Uterus (tissue), 4 donors: ENCODE results near the gene RAB11FIP3. TPM values are rescaled to one million over a fixed set of nuclear protein-coding genes. Genes with fewer than 3 reads are reported as not detected.
A peak's percentile ranks its signal among the peaks of the same experiment; 100 is the strongest.

ENCODE experiments used
- DNase-seq, 2 donors: peaks; one replicate each; pipeline ENCODE4 v3.0.0-alpha.2; 2019 to 2020
- H3K27ac ChIP-seq, 2 donors: fragments of 200-600 bp; sonication (generic); 1 replicate in 1 of 2; 2 replicates in 1 of 2; pipeline ENCODE4 v1.5.1; 2016 to 2018
- H3K27me3 ChIP-seq, 2 donors: fragments of 200-600 bp; sonication (generic); one replicate each; pipeline ENCODE4 v1.5.1; 2018 to 2019; ENCODE audit warnings: control low read depth in 1 of 2
- H3K36me3 ChIP-seq, 2 donors: fragments of 200-600 bp; sonication (generic); one replicate each; pipeline ENCODE4 v1.5.1; 2019; ENCODE audit warnings: control low read depth in 1 of 2
- H3K4me1 ChIP-seq, 2 donors: fragments of 200-600 bp; sonication (generic); one replicate each; pipeline ENCODE4 v1.5.1; 2018 to 2019; ENCODE audit warnings: control low read depth in 1 of 2
- H3K4me3 ChIP-seq, 2 donors: fragments of 200-600 bp; sonication (generic); 1 replicate in 1 of 2; 2 replicates in 1 of 2; pipeline ENCODE4 v1.5.1; 2018 to 2019; ENCODE audit warnings: mild to moderate bottlenecking in 1 of 2
- H3K9me3 ChIP-seq, 2 donors: fragments of 200-600 bp; sonication (generic); one replicate each; pipeline ENCODE4 v1.5.1; 2019; ENCODE audit warnings: control low read depth in 1 of 2
- CTCF ChIP-seq, 4 experiments: fragments of 200-600 bp in 2 of 4; fragments of 450-650 bp in 2 of 4; sonication (generic) in 2 of 4; IDR thresholded peaks; one replicate each; pipeline ENCODE4 v1.5.1; 2016 to 2019; ENCODE audit warnings: antibody characterized with exemption in 4 of 4, mild to moderate bottlenecking in 2 of 4, moderate library complexity in 1 of 4
- POLR2A ChIP-seq, 2 donors: fragments of 450-650 bp; IDR thresholded peaks; one replicate each; pipeline ENCODE4 v1.6.1; 2016; ENCODE audit warnings: antibody characterized with exemption in 2 of 2, mild to moderate bottlenecking in 1 of 2, moderate library complexity in 1 of 2
- intact Hi-C: fragments of 100-400 bp; cut with DNase I; formaldehyde crosslinking; loops from one replicate; pipeline ENCODE4 v1.15.1; 2023; ENCODE audit warnings: low total_unique reads
- total RNA-seq, 4 donors: library from RNA; depleted of rRNA in 3 of 4; stranded (reverse); fragments of >200 nt in 3 of 4; gene quantifications; one replicate each; pipeline versions ENCODE4 v1.1.0 to v1.2.4, GENCODE V29; 2014 to 2023
- donor health status: DM: yes; HTN: yes; CAD: no.

Gene RAB11FIP3
- total RNA-seq, 4 donors from 2014 or later, result 10.5 to 75.0 (median 49.4) TPM

DNA sequence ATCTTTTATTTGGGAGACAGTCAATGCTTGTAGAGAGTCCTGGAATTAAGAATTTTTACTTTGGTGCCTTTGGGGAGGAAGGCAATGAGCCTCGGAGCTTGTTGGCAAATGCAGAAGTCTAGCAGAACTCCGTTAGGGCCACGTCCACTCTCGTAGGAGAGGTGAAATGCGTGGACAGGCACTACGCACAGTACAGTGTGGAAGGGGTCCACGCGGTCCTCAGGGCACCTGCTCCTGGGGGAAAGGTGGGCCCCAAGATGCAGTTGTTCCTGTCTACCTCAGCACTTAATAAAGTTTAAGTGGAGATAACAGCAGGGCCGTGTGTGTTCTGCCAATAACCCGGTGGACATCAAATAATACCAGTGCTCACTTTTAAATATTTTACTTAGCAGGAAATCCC lies 1.8 kb downstream of the RAB11FIP3 start:
- Histone ChIP-seq H3K27me3 (no peaks in the 10 kb centered on the region), H3K4me1 (peaks cover 4 to 9% of the 10 kb centered on the region in 2 donors), H3K27ac (no peak overlapping the region), H3K4me3 (peak overlapping the region; percentile 53 to 54), H3K36me3 (no peaks in the 10 kb centered on the region), H3K9me3 (no peaks in the 10 kb centered on the region)
- TF ChIP-seq POLR2A (IDR thresholded peaks at IDR 0.05), result no peak
- TF ChIP-seq CTCF (IDR thresholded peaks at IDR 0.05), result no peak
- DNase-seq, result no peak
- intact Hi-C loops, result no loop called here

DNA sequence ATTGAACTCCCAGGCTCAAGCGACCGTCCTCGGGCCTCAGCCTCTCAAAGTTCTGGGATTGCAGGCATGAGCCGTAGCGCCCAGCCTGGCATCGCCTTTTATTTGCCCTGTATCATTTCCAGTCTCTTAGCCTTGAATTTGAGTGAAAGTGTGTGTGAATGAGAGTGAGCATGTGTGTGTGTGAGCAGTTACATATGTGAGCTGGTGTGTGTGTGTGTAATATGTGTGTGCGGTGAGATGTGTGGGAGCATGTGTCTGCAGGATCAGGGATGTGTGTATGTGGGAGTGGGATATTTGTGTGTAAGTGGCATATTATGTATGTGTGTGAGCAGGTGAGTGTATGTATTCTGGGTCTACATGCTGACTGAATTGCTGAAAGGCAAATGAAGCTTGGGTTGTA lies 5.5 kb downstream of the RAB11FIP3 start:
- H3K4me3 ChIP-seq, result no peak overlapping the region
- intact Hi-C loops, result no loop called here
- no peak for TF ChIP-seq CTCF (IDR thresholded peaks at IDR 0.05)
- TF ChIP-seq POLR2A (IDR thresholded peaks at IDR 0.05), result no peak
- H3K4me1 ChIP-seq, result peaks cover 4 to 6% of the 10 kb centered on the region in 2 donors
- no peak overlapping the region for H3K27ac ChIP-seq
- no peaks in the 10 kb centered on the region for H3K27me3 ChIP-seq
- no peaks in the 10 kb centered on the region for H3K36me3 ChIP-seq
- H3K9me3 ChIP-seq, result no peaks in the 10 kb centered on the region
- DNase-seq, result no peak

DNA sequence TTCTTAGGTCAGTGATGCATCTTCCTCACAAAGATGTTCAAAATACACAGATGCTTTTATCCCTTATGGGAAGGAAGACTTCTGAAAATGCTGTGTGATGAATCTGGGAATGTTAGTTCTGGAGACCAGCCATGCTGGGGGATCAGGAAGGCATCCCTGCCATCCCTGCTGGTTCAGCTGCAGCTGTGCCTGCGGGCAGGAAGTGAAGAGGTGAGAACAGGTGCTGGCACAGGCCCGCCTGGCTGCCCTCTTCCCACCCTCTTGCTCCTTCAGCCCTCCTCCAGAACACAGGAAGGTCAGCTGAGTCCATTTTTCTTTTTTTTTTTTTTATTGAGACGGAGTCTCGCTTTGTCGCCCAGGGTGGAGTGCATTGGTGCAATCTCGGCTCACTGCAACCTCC lies 15.2 kb downstream of the RAB11FIP3 start:
- intact Hi-C loops, result no loop called here
- TF ChIP-seq POLR2A (IDR thresholded peaks at IDR 0.05) (no peak), CTCF (IDR thresholded peaks at IDR 0.05) (no peak)

GRCh38 chr16:441447-441846 lies 16.0 kb downstream of the RAB11FIP3 start:
- Histone ChIP-seq H3K27ac (no peak overlapping the region), H3K4me1 (no peaks in the 10 kb centered on the region), H3K9me3 (no peaks in the 10 kb centered on the region), H3K36me3 (no peaks in the 10 kb centered on the region), H3K4me3 (no peak overlapping the region), H3K27me3 (no peaks in the 10 kb centered on the region)
- TF ChIP-seq POLR2A (IDR thresholded peaks at IDR 0.05) (no peak), CTCF (IDR thresholded peaks at IDR 0.05) (no peak)
- no peak for DNase-seq
- intact Hi-C loops, result no loop called here

More for the DNA sequence above, 15.2 kb downstream of the RAB11FIP3 start:
- DNase-seq, result no peak
- Histone ChIP-seq H3K36me3 (no peaks in the 10 kb centered on the region), H3K27me3 (no peaks in the 10 kb centered on the region), H3K9me3 (no peaks in the 10 kb centered on the region), H3K4me3 (no peak overlapping the region), H3K27ac (no peak overlapping the region), H3K4me1 (no peaks in the 10 kb centered on the region)

GRCh38 chr16:442976-443375 lies 17.5 kb downstream of the RAB11FIP3 start:
- no peak for DNase-seq
- Histone ChIP-seq H3K4me3 (no peak overlapping the region), H3K36me3 (no peaks in the 10 kb centered on the region), H3K4me1 (no peaks in the 10 kb centered on the region), H3K27me3 (no peaks in the 10 kb centered on the region), H3K9me3 (no peaks in the 10 kb centered on the region), H3K27ac (no peak overlapping the region)
- intact Hi-C loops, result no loop called here
- TF ChIP-seq CTCF (IDR thresholded peaks at IDR 0.05), result no peak
- no peak for TF ChIP-seq POLR2A (IDR thresholded peaks at IDR 0.05)
